ENCODE results near the gene P2RX2. TPM values are rescaled to one million over a fixed set of nuclear protein-coding genes. Genes with fewer than 3 reads are reported as not detected.

The P2RX2 gene
- polyA plus RNA-seq, 2 donors = 1.4 to 2.2 TPM

- no peak overlapping the region for H3K4me3 ChIP-seq (ENCODE audit: low read depth in 1 of 2, low read length in 2 of 2)
- WGBS, 2 donors = 94 to 98% methylated on average over 11 of the region's 11 CpGs
- H3K36me3 ChIP-seq (ENCODE audit: control insufficient read depth in 2 of 2, insufficient read depth in 2 of 2, low read length in 1 of 2) = peaks cover 5 to 51% of the 10 kb centered on the region in 2 donors
- no peaks in the 10 kb centered on the region for H3K27me3 ChIP-seq (ENCODE audit: control insufficient read depth in 1 of 2, insufficient read depth in 2 of 2, low read length in 2 of 2)
- peaks cover 0 to 3% of the 10 kb centered on the region in 2 donors for H3K4me1 ChIP-seq (ENCODE audit: control insufficient read depth in 2 of 2, insufficient read depth in 2 of 2, low read length in 1 of 2)
- no peaks in the 10 kb centered on the region for H3K9me3 ChIP-seq (ENCODE audit: control insufficient read depth in 2 of 2, insufficient read depth in 1 of 2, low read depth in 1 of 2, low read length in 1 of 2)
- no peak overlapping the region for H3K27ac ChIP-seq (ENCODE audit: low read depth in 2 of 2, low read length in 1 of 2)
Measured at GRCh38 chr12:132575661-132576060, 42.9 kb upstream of the P2RX2 start.

- WGBS, 2 donors = 95 to 96% methylated on average over 12 of the region's 12 CpGs
- Histone ChIP-seq H3K36me3 (ENCODE audit: control insufficient read depth in 2 of 2, insufficient read depth in 2 of 2, low read length in 1 of 2) (peaks cover 5 to 55% of the 10 kb centered on the region in 2 donors), H3K9me3 (ENCODE audit: control insufficient read depth in 2 of 2, insufficient read depth in 1 of 2, low read depth in 1 of 2, low read length in 1 of 2) (no peaks in the 10 kb centered on the region)
Measured at GRCh38 chr12:132576701-132577100, 41.9 kb upstream of the P2RX2 start.

GRCh38 chr12:132577191-132577920 is 41.2 kb upstream of the P2RX2 start:
- Histone ChIP-seq H3K27me3 (ENCODE audit: control insufficient read depth in 1 of 2, insufficient read depth in 2 of 2, low read length in 2 of 2) (no peaks in the 10 kb centered on the region), H3K36me3 (ENCODE audit: control insufficient read depth in 2 of 2, insufficient read depth in 2 of 2, low read length in 1 of 2) (peaks cover 5 to 55% of the 10 kb centered on the region in 2 donors), H3K9me3 (ENCODE audit: control insufficient read depth in 2 of 2, insufficient read depth in 1 of 2, low read depth in 1 of 2, low read length in 1 of 2) (no peaks in the 10 kb centered on the region), H3K4me1 (ENCODE audit: control insufficient read depth in 2 of 2, insufficient read depth in 2 of 2, low read length in 1 of 2) (peaks cover 0 to 3% of the 10 kb centered on the region in 2 donors), H3K4me3 (ENCODE audit: low read depth in 1 of 2, low read length in 2 of 2) (no peak overlapping the region), H3K27ac (ENCODE audit: low read depth in 2 of 2, low read length in 1 of 2) (no peak overlapping the region)
- WGBS, 2 donors = 81 to 84% methylated on average over 22 of the region's 22 CpGs

More at GRCh38 chr12:132576701-132577100, 41.9 kb upstream of the P2RX2 start:
- no peak overlapping the region for H3K4me3 ChIP-seq (ENCODE audit: low read depth in 1 of 2, low read length in 2 of 2)
- no peaks in the 10 kb centered on the region for H3K27me3 ChIP-seq (ENCODE audit: control insufficient read depth in 1 of 2, insufficient read depth in 2 of 2, low read length in 2 of 2)
- no peak overlapping the region for H3K27ac ChIP-seq (ENCODE audit: low read depth in 2 of 2, low read length in 1 of 2)
- H3K4me1 ChIP-seq (ENCODE audit: control insufficient read depth in 2 of 2, insufficient read depth in 2 of 2, low read length in 1 of 2) = peaks cover 0 to 3% of the 10 kb centered on the region in 2 donors

- Histone ChIP-seq H3K27me3 (ENCODE audit: control insufficient read depth in 1 of 2, insufficient read depth in 2 of 2, low read length in 2 of 2) (no peaks in the 10 kb centered on the region), H3K4me1 (ENCODE audit: control insufficient read depth in 2 of 2, insufficient read depth in 2 of 2, low read length in 1 of 2) (peaks cover 0 to 3% of the 10 kb centered on the region in 2 donors), H3K36me3 (ENCODE audit: control insufficient read depth in 2 of 2, insufficient read depth in 2 of 2, low read length in 1 of 2) (peaks cover 5 to 52% of the 10 kb centered on the region in 2 donors), H3K9me3 (ENCODE audit: control insufficient read depth in 2 of 2, insufficient read depth in 1 of 2, low read depth in 1 of 2, low read length in 1 of 2) (no peaks in the 10 kb centered on the region), H3K4me3 (ENCODE audit: low read depth in 1 of 2, low read length in 2 of 2) (no peak overlapping the region), H3K27ac (ENCODE audit: low read depth in 2 of 2, low read length in 1 of 2) (no peak overlapping the region)
- 91 to 94% methylated on average over 11 of the region's 11 CpGs for WGBS, 2 donors
Measured at GRCh38 chr12:132578118-132578517, 40.5 kb upstream of the P2RX2 start.

GRCh38 chr12:132578826-132579225 is 39.8 kb upstream of the P2RX2 start:
- H3K27ac ChIP-seq (ENCODE audit: low read depth in 2 of 2, low read length in 1 of 2) = no peak overlapping the region
- no peaks in the 10 kb centered on the region for H3K9me3 ChIP-seq (ENCODE audit: control insufficient read depth in 2 of 2, insufficient read depth in 1 of 2, low read depth in 1 of 2, low read length in 1 of 2)
- 82 to 84% methylated on average over 10 to 11 of the region's 11 CpGs for WGBS, 2 donors
- H3K27me3 ChIP-seq (ENCODE audit: control insufficient read depth in 1 of 2, insufficient read depth in 2 of 2, low read length in 2 of 2) = no peaks in the 10 kb centered on the region
- H3K4me1 ChIP-seq (ENCODE audit: control insufficient read depth in 2 of 2, insufficient read depth in 2 of 2, low read length in 1 of 2) = peaks cover 0 to 3% of the 10 kb centered on the region in 2 donors
- H3K36me3 ChIP-seq (ENCODE audit: control insufficient read depth in 2 of 2, insufficient read depth in 2 of 2, low read length in 1 of 2) = peaks cover 5 to 47% of the 10 kb centered on the region in 2 donors
- no peak overlapping the region for H3K4me3 ChIP-seq (ENCODE audit: low read depth in 1 of 2, low read length in 2 of 2)

GRCh38 chr12:132579744-132580143 is 38.8 kb upstream of the P2RX2 start:
- Histone ChIP-seq H3K27ac (ENCODE audit: low read depth in 2 of 2, low read length in 1 of 2) (no peak overlapping the region), H3K4me3 (ENCODE audit: low read depth in 1 of 2, low read length in 2 of 2) (no peak overlapping the region), H3K4me1 (ENCODE audit: control insufficient read depth in 2 of 2, insufficient read depth in 2 of 2, low read length in 1 of 2) (peaks cover 0 to 3% of the 10 kb centered on the region in 2 donors), H3K27me3 (ENCODE audit: control insufficient read depth in 1 of 2, insufficient read depth in 2 of 2, low read length in 2 of 2) (no peaks in the 10 kb centered on the region), H3K36me3 (ENCODE audit: control insufficient read depth in 2 of 2, insufficient read depth in 2 of 2, low read length in 1 of 2) (peaks cover 2 to 38% of the 10 kb centered on the region in 2 donors), H3K9me3 (ENCODE audit: control insufficient read depth in 2 of 2, insufficient read depth in 1 of 2, low read depth in 1 of 2, low read length in 1 of 2) (no peaks in the 10 kb centered on the region)
- WGBS, 2 donors = 50 to 69% methylated on average over 12 of the region's 12 CpGs

GRCh38 chr12:132580701-132581292 is 37.8 kb upstream of the P2RX2 start:
- H3K4me3 ChIP-seq (ENCODE audit: low read depth in 1 of 2, low read length in 2 of 2) = no peak overlapping the region
- H3K9me3 ChIP-seq (ENCODE audit: control insufficient read depth in 2 of 2, insufficient read depth in 1 of 2, low read depth in 1 of 2, low read length in 1 of 2) = no peaks in the 10 kb centered on the region
- H3K27ac ChIP-seq (ENCODE audit: low read depth in 2 of 2, low read length in 1 of 2) = no peak overlapping the region
- H3K27me3 ChIP-seq (ENCODE audit: control insufficient read depth in 1 of 2, insufficient read depth in 2 of 2, low read length in 2 of 2) = no peaks in the 10 kb centered on the region
- peaks cover 0 to 3% of the 10 kb centered on the region in 2 donors for H3K4me1 ChIP-seq (ENCODE audit: control insufficient read depth in 2 of 2, insufficient read depth in 2 of 2, low read length in 1 of 2)
- H3K36me3 ChIP-seq (ENCODE audit: control insufficient read depth in 2 of 2, insufficient read depth in 2 of 2, low read length in 1 of 2) = peaks cover 2 to 34% of the 10 kb centered on the region in 2 donors
- 91 to 94% methylated on average over 12 of the region's 12 CpGs for WGBS, 2 donors

GRCh38 chr12:132581348-132582057 is 37.1 kb upstream of the P2RX2 start:
- H3K4me1 ChIP-seq (ENCODE audit: control insufficient read depth in 2 of 2, insufficient read depth in 2 of 2, low read length in 1 of 2) = peaks cover 0 to 3% of the 10 kb centered on the region in 2 donors
- H3K27ac ChIP-seq (ENCODE audit: low read depth in 2 of 2, low read length in 1 of 2) = no peak overlapping the region
- 85 to 88% methylated on average over 17 of the region's 17 CpGs for WGBS, 2 donors
- H3K27me3 ChIP-seq (ENCODE audit: control insufficient read depth in 1 of 2, insufficient read depth in 2 of 2, low read length in 2 of 2) = no peaks in the 10 kb centered on the region
- H3K9me3 ChIP-seq (ENCODE audit: control insufficient read depth in 2 of 2, insufficient read depth in 1 of 2, low read depth in 1 of 2, low read length in 1 of 2) = no peaks in the 10 kb centered on the region
- peaks cover 2 to 33% of the 10 kb centered on the region in 2 donors for H3K36me3 ChIP-seq (ENCODE audit: control insufficient read depth in 2 of 2, insufficient read depth in 2 of 2, low read length in 1 of 2)
- H3K4me3 ChIP-seq (ENCODE audit: low read depth in 1 of 2, low read length in 2 of 2) = no peak overlapping the region

- Histone ChIP-seq H3K36me3 (ENCODE audit: control insufficient read depth in 2 of 2, insufficient read depth in 2 of 2, low read length in 1 of 2) (peaks cover 2 to 27% of the 10 kb centered on the region in 2 donors), H3K27me3 (ENCODE audit: control insufficient read depth in 1 of 2, insufficient read depth in 2 of 2, low read length in 2 of 2) (no peaks in the 10 kb centered on the region), H3K4me1 (ENCODE audit: control insufficient read depth in 2 of 2, insufficient read depth in 2 of 2, low read length in 1 of 2) (peaks cover 0 to 3% of the 10 kb centered on the region in 2 donors), H3K4me3 (ENCODE audit: low read depth in 1 of 2, low read length in 2 of 2) (no peak overlapping the region), H3K27ac (ENCODE audit: low read depth in 2 of 2, low read length in 1 of 2) (no peak overlapping the region), H3K9me3 (ENCODE audit: control insufficient read depth in 2 of 2, insufficient read depth in 1 of 2, low read depth in 1 of 2, low read length in 1 of 2) (no peaks in the 10 kb centered on the region)
- 65 to 68% methylated on average over 20 to 24 of the region's 24 CpGs for WGBS, 2 donors
Measured at GRCh38 chr12:132582058-132582420, 36.5 kb upstream of the P2RX2 start.
